Cardiac muscle cell (in vitro differentiated cells and primary cell): Measurements from ENCODE around the gene DND1. TPM values are rescaled to one million over a fixed set of nuclear protein-coding genes. Genes with fewer than 3 reads are reported as not detected.

Source experiments
- DNase-seq, 2 donors: peaks; one replicate each; pipeline versions ENCODE4 v3.0.0 to v3.0.0-alpha.2; 2010 to 2017; ENCODE audit warnings: low read depth in 1 of 2, low spot score in 1 of 2
- H3K27ac ChIP-seq: fragments of 200-600 bp; sonication (generic); 2 replicates; pipeline ENCODE4 v1.5.1; 2016
- H3K27me3 ChIP-seq: fragments of 200-600 bp; sonication (generic); 2 replicates; pipeline ENCODE4 v1.6.0; 2016; ENCODE audit warnings: control low read depth
- H3K36me3 ChIP-seq: fragments of 200-600 bp; sonication (generic); 2 replicates; pipeline ENCODE4 v1.5.1; 2016; ENCODE audit warnings: control low read depth
- H3K4me1 ChIP-seq: fragments of 200-600 bp; sonication (generic); 2 replicates; pipeline ENCODE4 v1.8.1; 2017; ENCODE audit warnings: low read depth, mild to moderate bottlenecking, mixed run types
- H3K4me3 ChIP-seq: fragments of 200-600 bp; sonication (generic); 2 replicates; pipeline ENCODE4 v1.5.1; 2016; ENCODE audit warnings: mild to moderate bottlenecking
- H3K9me3 ChIP-seq: fragments of 200-600 bp; sonication (generic); 2 replicates; pipeline ENCODE4 v1.5.1; 2017; ENCODE audit warnings: low read depth, mild to moderate bottlenecking, control low read depth
- CTCF ChIP-seq: IDR thresholded peaks from 2 replicates; pipeline ENCODE4 v1.5.1; 2012; ENCODE audit warnings: low read depth, mild to moderate bottlenecking, low read length
- polyA plus RNA-seq: library from polyadenylated mRNA; unstranded; fragments of >200 nt; fragmentation: Nextera tagmentation; extraction: Ambion mirVana; gene quantifications from 2 replicates; pipeline ENCODE4 v1.2.1, GENCODE V29; 2016
- total RNA-seq: library from RNA; depleted of rRNA; stranded (reverse); fragments of >200 nt; gene quantifications from 2 replicates; pipeline ENCODE4 v1.2.3, GENCODE V29; 2016

DND1 gene
- total and polyA plus RNA-seq, 2 experiments from 2014 or later, result 0.86 to 2.1 TPM

GRCh38 chr5:140694276-140694675 lies 20.9 kb upstream of the DND1 start:
- H3K36me3 ChIP-seq, result peaks cover 47% of the 10 kb centered on the region
- peak in 1 of 2 donors; percentile 41 for DNase-seq
- no peak overlapping the region for H3K4me3 ChIP-seq
- TF ChIP-seq CTCF, result no peak
- H3K27ac ChIP-seq, result no peak overlapping the region
- H3K4me1 ChIP-seq, result peaks cover 9% of the 10 kb centered on the region
- H3K9me3 ChIP-seq, result no peaks in the 10 kb centered on the region
- no peaks in the 10 kb centered on the region for H3K27me3 ChIP-seq

DNA sequence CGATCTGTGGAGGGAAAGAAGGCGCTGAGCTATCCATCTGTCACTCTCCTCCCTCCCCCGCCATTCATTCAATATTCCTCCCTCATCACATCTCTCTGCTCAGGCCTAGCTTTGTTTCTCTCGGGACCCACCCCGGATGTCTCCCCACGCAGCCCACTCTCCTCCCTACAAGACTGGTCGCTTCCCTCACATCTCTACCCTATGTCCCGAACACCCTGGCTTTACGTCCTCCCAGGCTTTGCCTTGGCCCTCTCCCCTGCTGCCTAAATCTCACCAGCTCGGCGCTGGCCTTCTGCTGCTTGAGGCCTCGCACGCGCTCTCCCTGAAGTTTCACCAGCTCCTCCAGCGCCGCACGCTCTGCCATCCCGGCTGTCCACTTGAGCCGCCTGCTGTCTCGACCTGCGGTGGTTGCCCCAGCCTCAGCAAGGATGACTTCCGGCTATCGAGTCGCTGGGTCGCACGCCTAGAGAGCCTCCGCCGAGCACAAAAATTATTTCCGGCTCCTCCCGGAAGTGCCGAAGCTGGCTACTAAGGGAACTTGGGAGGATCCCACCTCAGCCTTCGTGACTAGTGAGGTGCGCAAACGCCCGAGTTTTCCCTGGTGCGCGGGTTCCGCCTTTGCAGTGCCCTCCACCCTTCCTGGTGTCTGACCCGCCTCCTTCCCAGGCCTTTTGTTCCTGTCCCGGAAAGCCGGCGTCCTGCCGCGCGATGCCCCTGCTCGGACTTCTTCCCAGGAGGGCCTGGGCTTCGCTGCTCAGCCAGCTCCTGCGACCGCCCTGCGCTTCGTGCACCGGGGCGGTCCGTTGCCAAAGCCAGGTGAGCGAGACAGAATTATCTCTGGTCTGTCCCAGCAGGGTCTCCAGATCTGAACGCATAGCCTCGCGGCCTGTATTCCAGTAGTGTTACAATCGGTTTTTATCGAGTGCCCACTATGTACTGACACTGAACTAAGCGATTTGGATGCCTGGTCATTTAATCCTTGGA lies 17.9 kb upstream of the DND1 start, which contains the start of the genes HARS1 and HARS2:
Gene HARS1 (minus strand): TSS at position 430 of the 984 bp plus-strand sequence. CDS start 66 bp downstream, at position 364.
Gene HARS2 (plus strand): TSS at position 515 of the 984 bp plus-strand sequence. CDS start 194 bp downstream, at position 709.
- Histone ChIP-seq H3K4me1 (peaks cover 9% of the 10 kb centered on the region), H3K4me3 (peak within 1 kb of the TSS; percentile 63), H3K36me3 (peaks cover 25% of the 10 kb centered on the region), H3K9me3 (no peaks in the 10 kb centered on the region), H3K27ac (peak within 1 kb of the TSS; percentile 75), H3K27me3 (no peaks in the 10 kb centered on the region)
- DNase-seq, result peak; percentile 95
- TF ChIP-seq CTCF, result no peak

DNA sequence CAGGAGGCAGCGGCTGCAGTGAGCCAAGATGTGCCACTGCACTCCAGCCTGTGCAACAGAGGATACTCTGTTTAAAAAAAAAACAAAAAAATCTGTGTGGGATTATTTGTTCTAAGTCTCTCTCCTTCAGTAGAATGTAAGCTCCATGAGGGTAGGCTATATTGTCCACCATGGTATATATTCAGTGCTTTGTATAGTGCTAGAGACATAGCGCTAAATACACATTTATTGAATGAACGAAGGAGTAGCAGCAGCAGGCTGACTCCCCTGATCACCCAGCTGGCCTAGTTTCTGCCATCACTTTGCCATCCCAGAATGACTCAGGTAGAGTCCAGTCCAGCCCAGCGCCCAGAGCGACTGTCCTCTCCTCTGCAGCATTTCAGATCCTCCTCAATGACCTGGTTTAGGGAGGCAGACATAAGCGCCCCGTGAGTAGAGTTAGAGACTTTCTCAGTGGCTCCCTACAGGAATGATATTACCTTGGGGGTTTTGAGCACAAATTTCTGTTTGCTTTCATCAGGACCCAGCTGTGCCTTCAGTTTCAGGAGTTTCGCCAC lies 17.1 kb upstream of the DND1 start:
- Histone ChIP-seq H3K4me1 (peaks cover 9% of the 10 kb centered on the region), H3K4me3 (peak overlapping the region; percentile 63), H3K27ac (peak overlapping the region; percentile 75), H3K36me3 (peaks cover 17% of the 10 kb centered on the region), H3K27me3 (no peaks in the 10 kb centered on the region), H3K9me3 (no peaks in the 10 kb centered on the region)
- DNase-seq, result no peak
- TF ChIP-seq CTCF, result no peak

GRCh38 chr5:140678993-140679392 lies 5.6 kb upstream of the DND1 start:
- no peak for TF ChIP-seq CTCF
- H3K36me3 ChIP-seq, result peaks cover 38% of the 10 kb centered on the region
- H3K9me3 ChIP-seq, result no peaks in the 10 kb centered on the region

GRCh38 chr5:140677947-140678346 lies 4.6 kb upstream of the DND1 start:
- Histone ChIP-seq H3K9me3 (no peaks in the 10 kb centered on the region), H3K27me3 (no peaks in the 10 kb centered on the region), H3K4me3 (no peak overlapping the region), H3K4me1 (no peaks in the 10 kb centered on the region), H3K36me3 (peaks cover 38% of the 10 kb centered on the region), H3K27ac (no peak overlapping the region)
- DNase-seq, result no peak
- no peak for TF ChIP-seq CTCF

More at GRCh38 chr5:140678993-140679392, 5.6 kb upstream of the DND1 start:
- H3K27me3 ChIP-seq, result no peaks in the 10 kb centered on the region
- no peaks in the 10 kb centered on the region for H3K4me1 ChIP-seq
- no peak overlapping the region for H3K27ac ChIP-seq
- no peak for DNase-seq
- H3K4me3 ChIP-seq, result no peak overlapping the region
